Right lobe of liver (tissue), 4 donors: ENCODE data around the gene PTPRM.

Experiments
- POLR2A ChIP-seq: fragments of 450-650 bp; IDR thresholded peaks from one replicate; pipeline ENCODE4 v1.6.1; 2017; ENCODE audit warnings: antibody characterized with exemption, mild to moderate bottlenecking
- TF ChIP-seq, protein P1 (sequence below), 4 donors: fragments of 200-600 bp in 3 of 4; fragments of 450-650 bp in 1 of 4; IDR thresholded peaks; one replicate each; pipeline versions ENCODE4 v1.5.1 to v1.8.0; 2016 to 2022; ENCODE audit warnings: antibody characterized with exemption in 4 of 4, mild to moderate bottlenecking in 2 of 4
- donor health status: DM: no; HTN: no; CAD: no.
- donor health status: DM: no; HTN: no; CAD: no.
- donor health status: DM: no; HTN: yes; CAD: no.

DNA sequence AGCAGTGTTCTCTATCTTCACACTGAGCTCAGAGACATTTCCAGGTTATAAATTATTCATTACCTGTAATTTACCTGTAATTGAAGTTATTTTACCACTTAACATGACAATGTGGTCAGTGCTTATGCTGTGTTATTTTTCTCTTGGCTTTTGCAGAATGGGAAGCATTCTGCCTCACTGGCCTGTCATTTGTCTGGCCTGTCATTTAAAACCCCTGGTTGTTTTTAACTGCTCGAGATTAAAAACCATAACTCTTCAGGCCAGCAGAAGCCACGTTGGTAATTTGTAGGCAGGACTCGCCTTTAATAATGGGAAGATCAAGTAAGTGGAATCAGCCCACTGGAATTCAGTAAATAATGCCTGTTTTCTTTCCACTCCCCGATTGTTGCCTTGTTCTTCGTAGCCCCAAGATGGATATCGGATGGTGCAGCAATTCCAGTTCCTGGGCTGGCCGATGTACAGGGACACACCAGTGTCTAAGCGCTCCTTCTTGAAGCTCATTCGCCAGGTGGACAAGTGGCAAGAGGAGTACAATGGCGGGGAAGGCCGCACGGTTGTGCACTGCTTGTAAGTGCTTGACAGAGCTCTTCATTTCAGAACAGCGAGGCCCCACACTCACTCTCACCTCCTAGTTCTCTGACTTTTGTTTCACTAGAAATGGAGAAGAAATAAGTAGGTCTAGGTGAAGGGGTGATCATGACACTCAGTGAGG lies 819.7 kb downstream of the PTPRM start:
- TF ChIP-seq, protein P1, sequence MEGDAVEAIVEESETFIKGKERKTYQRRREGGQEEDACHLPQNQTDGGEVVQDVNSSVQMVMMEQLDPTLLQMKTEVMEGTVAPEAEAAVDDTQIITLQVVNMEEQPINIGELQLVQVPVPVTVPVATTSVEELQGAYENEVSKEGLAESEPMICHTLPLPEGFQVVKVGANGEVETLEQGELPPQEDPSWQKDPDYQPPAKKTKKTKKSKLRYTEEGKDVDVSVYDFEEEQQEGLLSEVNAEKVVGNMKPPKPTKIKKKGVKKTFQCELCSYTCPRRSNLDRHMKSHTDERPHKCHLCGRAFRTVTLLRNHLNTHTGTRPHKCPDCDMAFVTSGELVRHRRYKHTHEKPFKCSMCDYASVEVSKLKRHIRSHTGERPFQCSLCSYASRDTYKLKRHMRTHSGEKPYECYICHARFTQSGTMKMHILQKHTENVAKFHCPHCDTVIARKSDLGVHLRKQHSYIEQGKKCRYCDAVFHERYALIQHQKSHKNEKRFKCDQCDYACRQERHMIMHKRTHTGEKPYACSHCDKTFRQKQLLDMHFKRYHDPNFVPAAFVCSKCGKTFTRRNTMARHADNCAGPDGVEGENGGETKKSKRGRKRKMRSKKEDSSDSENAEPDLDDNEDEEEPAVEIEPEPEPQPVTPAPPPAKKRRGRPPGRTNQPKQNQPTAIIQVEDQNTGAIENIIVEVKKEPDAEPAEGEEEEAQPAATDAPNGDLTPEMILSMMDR (IDR thresholded peaks at IDR 0.05) = no peak
- no peak for TF ChIP-seq POLR2A
